ENCODE results near the gene BABAM2. TPM values are rescaled to one million over a fixed set of nuclear protein-coding genes. Genes with fewer than 3 reads are reported as not detected.
"Not testable (repeated sequence)": the region's sequence is repeated elsewhere in the genome, so short reads cannot be mapped to it uniquely, and the experiment has no call there.

BABAM2 gene
- total RNA-seq, result 30.5 and 38.4 TPM in 2 replicates

- no peak for DNase-seq (ENCODE audit: extremely low read depth, low read depth, low spot score)
These were observed at the start of gene BABAM2, which contains the start of gene RBKS for GRCh38 chr2:27890146-27890923. Gene BABAM2 (plus strand): TSS chr2:27890729. CDS start chr2:27894557, 3,828 bp downstream. Gene RBKS (minus strand): TSS chr2:27890387. CDS start chr2:27890345, 42 bp downstream.

GRCh38 chr2:27842894-27843293 is 47.6 kb upstream of the BABAM2 start:
- DNase-seq (ENCODE audit: extremely low read depth, low read depth, low spot score), result no peak

- DNase-seq (ENCODE audit: extremely low read depth, low read depth, low spot score), result no peak
These were observed 46.5 kb upstream of the BABAM2 start for GRCh38 chr2:27843992-27844391.

GRCh38 chr2:27844821-27845255 is 45.7 kb upstream of the BABAM2 start:
- DNase-seq (ENCODE audit: extremely low read depth, low read depth, low spot score), result no peak

- DNase-seq (ENCODE audit: extremely low read depth, low read depth, low spot score), result no peak
These were observed 43.2 kb upstream of the BABAM2 start for GRCh38 chr2:27847333-27847732.

GRCh38 chr2:27849558-27850205 is 40.8 kb upstream of the BABAM2 start:
- DNase-seq (ENCODE audit: extremely low read depth, low read depth, low spot score), result no peak

GRCh38 chr2:27852691-27853090 is 37.8 kb upstream of the BABAM2 start:
- no peak for DNase-seq (ENCODE audit: extremely low read depth, low read depth, low spot score)

- DNase-seq (ENCODE audit: extremely low read depth, low read depth, low spot score), result no peak
These were observed 36.2 kb upstream of the BABAM2 start for GRCh38 chr2:27854229-27854862.

- no peak for DNase-seq (ENCODE audit: extremely low read depth, low read depth, low spot score)
These were observed 35.1 kb upstream of the BABAM2 start for GRCh38 chr2:27855476-27855875.

- DNase-seq (ENCODE audit: extremely low read depth, low read depth, low spot score), result no peak
These were observed 34.1 kb upstream of the BABAM2 start for GRCh38 chr2:27856386-27856785.

GRCh38 chr2:27856956-27857355 is 33.6 kb upstream of the BABAM2 start:
- DNase-seq (ENCODE audit: extremely low read depth, low read depth, low spot score), result no peak

GRCh38 chr2:27857417-27858172 is 32.9 kb upstream of the BABAM2 start:
- peak; percentile 44 for DNase-seq (ENCODE audit: extremely low read depth, low read depth, low spot score)

GRCh38 chr2:27860111-27860510 is 30.4 kb upstream of the BABAM2 start:
- no peak for DNase-seq (ENCODE audit: extremely low read depth, low read depth, low spot score)

- DNase-seq (ENCODE audit: extremely low read depth, low read depth, low spot score), result no peak
These were observed 27.4 kb upstream of the BABAM2 start for GRCh38 chr2:27863146-27863545.

GRCh38 chr2:27863955-27864354 is 26.6 kb upstream of the BABAM2 start:
- not testable (repeated sequence) for DNase-seq (ENCODE audit: extremely low read depth, low read depth, low spot score)

- no peak for DNase-seq (ENCODE audit: extremely low read depth, low read depth, low spot score)
These were observed 24.3 kb upstream of the BABAM2 start for GRCh38 chr2:27866237-27866636.

- no peak for DNase-seq (ENCODE audit: extremely low read depth, low read depth, low spot score)
These were observed 20.8 kb upstream of the BABAM2 start for GRCh38 chr2:27869763-27870162.

GRCh38 chr2:27870724-27871123 is 19.8 kb upstream of the BABAM2 start:
- no peak for DNase-seq (ENCODE audit: extremely low read depth, low read depth, low spot score)

GRCh38 chr2:27871802-27872201 is 18.7 kb upstream of the BABAM2 start:
- no peak for DNase-seq (ENCODE audit: extremely low read depth, low read depth, low spot score)

- DNase-seq (ENCODE audit: extremely low read depth, low read depth, low spot score), result no peak
These were observed 17.4 kb upstream of the BABAM2 start for GRCh38 chr2:27873091-27873490.

Measured in glomerular endothelial cell (primary cell).